Retinal pigment epithelial cell (primary cell): ENCODE measurements around the gene SLC44A3.

Experiments used
- DNase-seq: peaks from one replicate; pipeline ENCODE4 v3.0.0-alpha.2; 2010; ENCODE audit warnings: low read depth
- H3K4me3 ChIP-seq: 2 replicates; pipeline ENCODE4 v1.5.1; 2011; ENCODE audit warnings: mild to moderate bottlenecking, low read length, control low read depth, moderate library complexity
- CTCF ChIP-seq: conservative IDR thresholded peaks from 2 replicates; pipeline ENCODE4 v1.5.1; 2011; ENCODE audit warnings: low read depth, low read length, control low read depth, inconsistent platforms

The SLC44A3 gene

GRCh38 chr1:94792473-94793295 lies 27.5 kb upstream of the SLC44A3 start:
- H3K4me3 ChIP-seq = no peak overlapping the region
- DNase-seq = peak; percentile 73
- peak; percentile 38 for TF ChIP-seq CTCF

- DNase-seq = no peak
- no peak overlapping the region for H3K4me3 ChIP-seq
- no peak for TF ChIP-seq CTCF
These were observed 26.9 kb upstream of the SLC44A3 start for GRCh38 chr1:94793296-94793656.

GRCh38 chr1:94795434-94795833 lies 24.7 kb upstream of the SLC44A3 start:
- TF ChIP-seq CTCF = no peak
- no peak for DNase-seq
- H3K4me3 ChIP-seq = no peak overlapping the region

- H3K4me3 ChIP-seq = no peak overlapping the region
- TF ChIP-seq CTCF = no peak
- no peak for DNase-seq
These were observed 23.9 kb upstream of the SLC44A3 start for GRCh38 chr1:94796266-94796665.

GRCh38 chr1:94797291-94797690 lies 22.9 kb upstream of the SLC44A3 start:
- H3K4me3 ChIP-seq = no peak overlapping the region
- DNase-seq = no peak
- TF ChIP-seq CTCF = no peak

- H3K4me3 ChIP-seq = no peak overlapping the region
- TF ChIP-seq CTCF = no peak
- DNase-seq = no peak
These were observed 22.1 kb upstream of the SLC44A3 start for GRCh38 chr1:94798054-94798453.

- no peak overlapping the region for H3K4me3 ChIP-seq
- DNase-seq = no peak
- no peak for TF ChIP-seq CTCF
These were observed 21.7 kb upstream of the SLC44A3 start for GRCh38 chr1:94798462-94798861.
